ENCODE data around the gene HNRNPK. TPM values are rescaled to one million over a fixed set of nuclear protein-coding genes. Genes with fewer than 3 reads are reported as not detected.

Gene HNRNPK
- total and polyA plus RNA-seq, 2 of the 13 experiments (the other 11 are each of a cell fraction or from before 2014, with no cell fraction given) = 321 to 712 TPM

- TF ChIP-seq ZFP91 (CRISPR knock-in tag; IDR thresholded peaks at IDR 0.05; ENCODE audit: borderline replicate concordance) (peak; percentile 88; the same call in 1 of the 2 replicates), TCF7L2 (IDR thresholded peaks at IDR 0.05; ENCODE audit: low read depth, low read length) (no peak), ZNF331 (CRISPR knock-in tag; IDR thresholded peaks at IDR 0.05) (no peak; the same call in none of the 2 replicates), ZBTB1 (CRISPR knock-in tag; IDR thresholded peaks at IDR 0.05; ENCODE audit: borderline replicate concordance) (no peak), ZNF230 (CRISPR knock-in tag; IDR thresholded peaks at IDR 0.05) (peak; percentile 78; the same call in 1 of the 2 replicates), ZNF816 (CRISPR knock-in tag; IDR thresholded peaks at IDR 0.05; ENCODE audit: borderline replicate concordance) (no peak), MEIS2 (CRISPR knock-in tag; IDR thresholded peaks at IDR 0.05) (peak; percentile 46; the same call in 1 of the 2 replicates), ZMYM3 (CRISPR knock-in tag; IDR thresholded peaks at IDR 0.05) (peak; percentile 56), ZBTB37 (CRISPR knock-in tag; IDR thresholded peaks at IDR 0.05) (no peak), ZNF597 (CRISPR knock-in tag; IDR thresholded peaks at IDR 0.05) (no peak), RBFOX2 (IDR thresholded peaks at IDR 0.05; ENCODE audit: low read depth, low read length) (peak; percentile 93), SMAD3 (CRISPR knock-in tag; IDR thresholded peaks at IDR 0.05) (peak; percentile 68), FOXC1 (CRISPR knock-in tag; IDR thresholded peaks at IDR 0.05; ENCODE audit: borderline replicate concordance) (peak; percentile 87), ZNF652 (CRISPR knock-in tag; IDR thresholded peaks at IDR 0.05; ENCODE audit: borderline replicate concordance, low read depth) (no peak), MIER3 (CRISPR knock-in tag; IDR thresholded peaks at IDR 0.05; ENCODE audit: borderline replicate concordance) (peak; percentile 30; the same call in 1 of the 2 replicates), ZNF747 (CRISPR knock-in tag; IDR thresholded peaks at IDR 0.05; ENCODE audit: borderline replicate concordance) (peak; percentile 69; the same call in 1 of the 2 replicates), ZBTB3 (CRISPR knock-in tag; IDR thresholded peaks at IDR 0.05; ENCODE audit: borderline replicate concordance, low read depth) (no peak; the same call in 1 of the 2 replicates), AHR (CRISPR knock-in tag; IDR thresholded peaks at IDR 0.05) (peak; percentile 53; the same call in 1 of the 2 replicates), TBP (CRISPR knock-in tag; IDR thresholded peaks at IDR 0.05) (no peak), POLR2AphosphoS2 (IDR thresholded peaks at IDR 0.05; ENCODE audit: low read depth, low read length) (no peak), CBFB (CRISPR knock-in tag; IDR thresholded peaks at IDR 0.05) (peak; percentile 14; the same call in 1 of the 2 replicates), ZNF354B (CRISPR knock-in tag; IDR thresholded peaks at IDR 0.05) (peak; percentile 49; the same call in 1 of the 2 replicates), ZNF691 (CRISPR knock-in tag; IDR thresholded peaks at IDR 0.05; ENCODE audit: borderline replicate concordance, low read depth) (peak; percentile 52; the same call in 1 of the 2 replicates), ZNF557 (CRISPR knock-in tag; IDR thresholded peaks at IDR 0.05) (no peak), ZNF550 (CRISPR knock-in tag; IDR thresholded peaks at IDR 0.05; ENCODE audit: borderline replicate concordance) (no peak), WIZ (CRISPR knock-in tag; IDR thresholded peaks at IDR 0.05) (0 out of 2 replicates have a peak, but pooled peaks have one; percentile 27)
Measured at GRCh38 chr9:83956436-83957247, 23.4 kb downstream of the HNRNPK start (continued).

Measured in HepG2 (cell line).